Upper lobe of left lung (tissue), 6 donors: ENCODE results near the gene IGF2BP1. TPM values are rescaled to one million over a fixed set of nuclear protein-coding genes. Genes with fewer than 3 reads are reported as not detected.
A peak's percentile ranks its signal among the peaks of the same experiment; 100 is the strongest.
"Not testable (repeated sequence)": the region's sequence is repeated elsewhere in the genome, so short reads cannot be mapped to it uniquely, and the experiment has no call there.

Experiments
- ATAC-seq, 2 donors: fragments of 200-7000 bp; cut with Tn5 transposase; one replicate each; pipeline ENCODE4 v1.9.1; 2022; ENCODE audit warnings: mild to moderate bottlenecking in 2 of 2, moderate library complexity in 2 of 2; ENCODE audit not compliant: low FRiP score in 2 of 2
- DNase-seq, 2 donors: peaks; one replicate each; pipeline ENCODE4 v3.0.0-alpha.2; 2019 to 2020
- H3K27ac ChIP-seq, 4 donors: fragments of 200-600 bp; sonication (generic); one replicate each; pipeline ENCODE4 v1.5.1; 2016 to 2019
- H3K27me3 ChIP-seq, 4 donors: fragments of 200-600 bp; sonication (generic); one replicate each; pipeline ENCODE4 v1.5.1; 2017 to 2019
- H3K36me3 ChIP-seq, 4 donors: fragments of 200-600 bp; sonication (generic); one replicate each; pipeline ENCODE4 v1.5.1; 2016 to 2019
- H3K4me1 ChIP-seq, 4 donors: fragments of 200-600 bp; sonication (generic); one replicate each; pipeline ENCODE4 v1.5.1; 2018 to 2019
- H3K4me3 ChIP-seq, 4 donors: fragments of 200-600 bp; sonication (generic); one replicate each; pipeline ENCODE4 v1.5.1; 2017 to 2019; ENCODE audit warnings: mild to moderate bottlenecking in 2 of 4, moderate library complexity in 1 of 4
- H3K9me3 ChIP-seq, 4 donors: fragments of 200-600 bp; sonication (generic); one replicate each; pipeline ENCODE4 v1.5.1; 2018 to 2019
- CTCF ChIP-seq, 6 experiments: fragments of 450-650 bp in 4 of 6; fragments of 200-600 bp in 2 of 6; sonication (generic) in 2 of 6; IDR thresholded peaks; one replicate each; pipeline ENCODE4 v1.5.1; 2016 to 2019; ENCODE audit warnings: antibody characterized with exemption in 6 of 6
- EP300 ChIP-seq, 4 donors: sonication (generic); formaldehyde crosslinking; IDR thresholded peaks; one replicate each; pipeline ENCODE4 v1.5.1; 2017; ENCODE audit warnings: antibody characterized with exemption in 4 of 4, control low read depth in 2 of 4
- POLR2A ChIP-seq, 4 donors: fragments of 450-650 bp; IDR thresholded peaks; one replicate each; pipeline ENCODE4 v1.5.1; 2016 to 2017; ENCODE audit warnings: antibody characterized with exemption in 4 of 4, mild to moderate bottlenecking in 2 of 4
- POLR2AphosphoS5 ChIP-seq, 2 donors: sonication (generic); formaldehyde crosslinking; IDR thresholded peaks; one replicate each; pipeline ENCODE4 v1.5.1; 2017; ENCODE audit warnings: antibody characterized with exemption in 2 of 2
- WGBS, 2 donors: methylation state at CpG; one replicate each; pipeline ENCODE4 v1.1.5; 2017 to 2018; 5-methylcytosine and 5-hydroxymethylcytosine counted together
- total RNA-seq, 6 donors: library from RNA; depleted of rRNA in 4 of 6; stranded (reverse); fragments of >200 nt in 4 of 6; gene quantifications; one replicate each; pipeline versions ENCODE4 v1.1.0 to v1.2.1, GENCODE V29; 2016 to 2021
- donor health status: DM: no; HTN: no; CAD: no; lungs with moderate emphysema.
- donor health status: DM: no; HTN: yes; CAD: no; lungs with severe emphysema.

IGF2BP1 gene
- total RNA-seq, 6 donors from 2014 or later, result 1.3 to 1.4 TPM; not detected in 4

- no peaks in the 10 kb centered on the region for H3K9me3 ChIP-seq
- TF ChIP-seq EP300 (IDR thresholded peaks at IDR 0.05) (no peak), CTCF (IDR thresholded peaks at IDR 0.05) (no peak), POLR2A (IDR thresholded peaks at IDR 0.05) (no peak)
- no peaks in the 10 kb centered on the region for H3K36me3 ChIP-seq
- ATAC-seq (peak in 1 of 2 donors; percentile 55), DNase-seq (no peak)
- no peak overlapping the region for H3K4me3 ChIP-seq
- no peaks in the 10 kb centered on the region for H3K27me3 ChIP-seq
- H3K4me1 ChIP-seq, result no peaks in the 10 kb centered on the region
- WGBS, 2 donors, result 33 to 56% methylated on average over 3 to 6 of the region's 6 CpGs
- no peak overlapping the region for H3K27ac ChIP-seq
Observed at GRCh38 chr17:49022391-49022941, 25.3 kb downstream of the IGF2BP1 start.

- H3K9me3 ChIP-seq, result no peaks in the 10 kb centered on the region
- no peaks in the 10 kb centered on the region for H3K36me3 ChIP-seq
- no peaks in the 10 kb centered on the region for H3K4me1 ChIP-seq
- 72 to 89% methylated on average over 3 of the region's 3 CpGs for WGBS, 2 donors
- no peaks in the 10 kb centered on the region for H3K27me3 ChIP-seq
- DNase-seq (no peak), ATAC-seq (no peak)
- no peak overlapping the region for H3K4me3 ChIP-seq
- TF ChIP-seq POLR2AphosphoS5 (IDR thresholded peaks at IDR 0.05) (no peak), POLR2A (IDR thresholded peaks at IDR 0.05) (no peak), CTCF (IDR thresholded peaks at IDR 0.05) (no peak), EP300 (IDR thresholded peaks at IDR 0.05) (no peak)
- H3K27ac ChIP-seq, result no peak overlapping the region
Observed at GRCh38 chr17:49024523-49024922, 27.3 kb downstream of the IGF2BP1 start.

GRCh38 chr17:49026447-49026846, 29.3 kb downstream of the IGF2BP1 start:
- not testable (repeated sequence) for ATAC-seq, H3K27me3 ChIP-seq, H3K36me3 ChIP-seq, H3K4me1 ChIP-seq, H3K27ac ChIP-seq, H3K4me3 ChIP-seq, DNase-seq, H3K9me3 ChIP-seq
- 70 to 80% methylated on average over 4 of the region's 4 CpGs for WGBS, 2 donors

- Histone ChIP-seq H3K4me1 (no peaks in the 10 kb centered on the region), H3K4me3 (no peak overlapping the region), H3K27me3 (no peaks in the 10 kb centered on the region), H3K9me3 (no peaks in the 10 kb centered on the region), H3K27ac (no peak overlapping the region), H3K36me3 (no peaks in the 10 kb centered on the region)
- TF ChIP-seq POLR2AphosphoS5 (IDR thresholded peaks at IDR 0.05), result no peak
- TF ChIP-seq POLR2A (IDR thresholded peaks at IDR 0.05), result no peak
- no peak for TF ChIP-seq CTCF (IDR thresholded peaks at IDR 0.05)
- TF ChIP-seq EP300 (IDR thresholded peaks at IDR 0.05), result no peak
- DNase-seq (no peak), ATAC-seq (no peak)
- WGBS, 2 donors, result 75 to 92% methylated on average over 1 of the region's 1 CpG
Observed at GRCh38 chr17:49028271-49028670, 31.1 kb downstream of the IGF2BP1 start.

- Histone ChIP-seq H3K4me3 (no peak overlapping the region), H3K27me3 (no peaks in the 10 kb centered on the region), H3K9me3 (no peaks in the 10 kb centered on the region), H3K4me1 (no peaks in the 10 kb centered on the region), H3K27ac (no peak overlapping the region), H3K36me3 (no peaks in the 10 kb centered on the region)
- DNase-seq (no peak), ATAC-seq (no peak)
- TF ChIP-seq POLR2AphosphoS5 (IDR thresholded peaks at IDR 0.05) (no peak), EP300 (IDR thresholded peaks at IDR 0.05) (no peak), POLR2A (IDR thresholded peaks at IDR 0.05) (no peak), CTCF (IDR thresholded peaks at IDR 0.05) (no peak)
- 65 to 69% methylated on average over 3 of the region's 3 CpGs for WGBS, 2 donors
Observed at GRCh38 chr17:49029801-49030200, 32.6 kb downstream of the IGF2BP1 start.
